Measurements from ENCODE around the gene PIMREG.

Gene PIMREG

DNA sequence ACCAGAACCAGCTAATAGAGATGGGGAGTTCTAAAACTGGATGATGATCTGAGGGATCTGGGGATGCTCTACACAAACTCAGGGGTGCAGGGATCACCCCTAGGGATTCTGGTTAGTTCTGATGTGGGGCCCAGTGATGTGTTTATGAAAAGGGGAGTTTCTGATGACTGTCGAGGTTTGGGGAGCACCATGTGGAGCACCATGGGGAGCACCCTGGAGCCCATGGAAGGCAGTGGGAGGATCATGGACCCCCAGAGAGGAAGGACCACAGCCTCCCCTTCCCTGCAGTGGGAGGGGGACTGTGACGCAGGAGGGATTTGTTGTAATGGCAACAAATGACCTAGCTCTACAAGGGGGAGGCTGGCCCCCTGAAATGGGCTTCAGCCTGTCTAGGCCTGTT lies 18.4 kb downstream of the PIMREG start:
- H3K79me2 ChIP-seq (ENCODE audit: control insufficient read depth, insufficient read depth, low read length, unreplicated experiment) = no peaks in the 10 kb centered on the region
- H2AFZ ChIP-seq (ENCODE audit: low read length, unreplicated experiment) = no peak overlapping the region
- no peaks in the 10 kb centered on the region for H3K36me3 ChIP-seq (ENCODE audit: insufficient read depth, low read length)
- H3K4me1 ChIP-seq (ENCODE audit: control insufficient read depth, insufficient read depth, low read length, unreplicated experiment) = no peaks in the 10 kb centered on the region
- H3K27me3 ChIP-seq (ENCODE audit: insufficient read depth, low read length) = no peaks in the 10 kb centered on the region
- H3K27ac ChIP-seq (ENCODE audit: low read depth, low read length) = no peak overlapping the region
- H3K4me3 ChIP-seq (ENCODE audit: low read depth, low read length) = no peak overlapping the region

DNA sequence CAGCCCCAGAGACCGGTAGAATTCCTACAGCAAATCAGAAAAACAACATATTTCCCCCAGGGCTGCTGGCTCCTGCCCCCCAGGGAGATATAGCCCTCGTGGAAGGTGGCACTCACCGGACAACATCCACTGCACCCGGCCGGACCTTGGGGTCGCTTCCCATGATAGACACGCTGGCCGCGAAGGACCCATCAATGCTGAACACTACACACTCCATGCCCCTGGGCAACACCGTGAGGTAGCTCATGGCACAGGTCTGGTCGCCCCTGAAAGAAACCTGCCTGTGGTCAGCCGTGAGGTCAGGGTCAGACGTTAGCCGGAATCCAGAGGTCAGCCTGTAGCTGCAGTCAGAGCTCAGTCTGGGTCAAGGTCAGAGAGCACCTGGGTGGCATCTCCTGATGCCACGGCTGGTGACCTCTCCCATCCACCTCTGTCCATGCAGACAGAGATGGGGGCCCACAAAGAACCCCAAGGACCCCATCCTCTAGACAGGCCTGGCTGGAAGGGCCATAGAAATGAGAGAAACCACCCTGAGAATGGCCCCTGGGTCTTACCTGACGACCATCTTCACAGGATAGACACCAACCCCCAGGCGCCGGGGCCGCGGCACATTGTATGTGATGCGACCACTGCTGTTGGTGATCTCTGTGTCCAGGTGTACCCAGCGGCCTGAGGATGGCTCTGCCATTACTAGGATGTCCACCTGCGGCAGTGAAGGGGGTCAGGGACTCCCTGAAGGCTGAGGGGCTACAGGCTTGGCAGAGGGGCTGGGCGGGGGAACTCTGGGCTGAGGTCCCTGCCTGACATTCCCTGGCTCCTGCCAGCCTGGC lies 19.6 kb downstream of the PIMREG start:
- Histone ChIP-seq H3K4me3 (ENCODE audit: low read depth, low read length) (no peak overlapping the region), H3K4me1 (ENCODE audit: control insufficient read depth, insufficient read depth, low read length, unreplicated experiment) (no peaks in the 10 kb centered on the region), H3K79me2 (ENCODE audit: control insufficient read depth, insufficient read depth, low read length, unreplicated experiment) (no peaks in the 10 kb centered on the region), H2AFZ (ENCODE audit: low read length, unreplicated experiment) (no peak overlapping the region), H3K27me3 (ENCODE audit: insufficient read depth, low read length) (no peaks in the 10 kb centered on the region), H3K36me3 (ENCODE audit: insufficient read depth, low read length) (no peaks in the 10 kb centered on the region), H3K27ac (ENCODE audit: low read depth, low read length) (no peak overlapping the region)

DNA sequence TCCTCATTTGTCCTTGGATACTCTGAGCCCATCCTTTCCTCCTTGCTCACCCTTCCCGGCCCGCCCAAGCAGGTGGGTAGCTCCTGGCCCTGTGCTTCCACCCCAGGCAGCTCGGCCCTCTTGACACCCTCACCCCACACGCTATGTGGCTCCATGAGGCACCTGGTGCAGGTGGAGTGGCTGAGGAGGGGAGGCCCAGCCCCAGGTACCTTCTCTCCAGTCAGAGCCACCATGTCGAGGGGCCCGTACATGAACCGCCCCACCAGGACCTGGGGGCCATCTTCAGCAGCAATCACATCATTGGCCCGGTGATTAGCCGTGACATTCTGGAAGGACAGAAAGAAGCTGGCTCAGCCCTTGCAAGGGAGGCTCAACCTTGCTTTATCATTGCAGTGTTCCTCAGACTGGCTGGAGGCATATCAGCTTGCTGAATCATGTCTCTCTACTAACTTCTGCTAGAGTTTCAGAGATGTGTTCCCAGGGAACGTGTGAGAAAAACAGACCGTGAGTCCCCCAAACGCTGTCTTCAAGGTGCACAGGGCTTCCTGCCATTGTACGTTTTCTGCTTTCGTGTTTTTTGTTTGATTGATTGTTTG lies 20.3 kb downstream of the PIMREG start:
- Histone ChIP-seq H3K79me2 (ENCODE audit: control insufficient read depth, insufficient read depth, low read length, unreplicated experiment) (no peaks in the 10 kb centered on the region), H3K4me1 (ENCODE audit: control insufficient read depth, insufficient read depth, low read length, unreplicated experiment) (no peaks in the 10 kb centered on the region), H3K36me3 (ENCODE audit: insufficient read depth, low read length) (no peaks in the 10 kb centered on the region), H3K4me3 (ENCODE audit: low read depth, low read length) (no peak overlapping the region), H3K27ac (ENCODE audit: low read depth, low read length) (no peak overlapping the region), H2AFZ (ENCODE audit: low read length, unreplicated experiment) (no peak overlapping the region), H3K27me3 (ENCODE audit: insufficient read depth, low read length) (no peaks in the 10 kb centered on the region)

DNA sequence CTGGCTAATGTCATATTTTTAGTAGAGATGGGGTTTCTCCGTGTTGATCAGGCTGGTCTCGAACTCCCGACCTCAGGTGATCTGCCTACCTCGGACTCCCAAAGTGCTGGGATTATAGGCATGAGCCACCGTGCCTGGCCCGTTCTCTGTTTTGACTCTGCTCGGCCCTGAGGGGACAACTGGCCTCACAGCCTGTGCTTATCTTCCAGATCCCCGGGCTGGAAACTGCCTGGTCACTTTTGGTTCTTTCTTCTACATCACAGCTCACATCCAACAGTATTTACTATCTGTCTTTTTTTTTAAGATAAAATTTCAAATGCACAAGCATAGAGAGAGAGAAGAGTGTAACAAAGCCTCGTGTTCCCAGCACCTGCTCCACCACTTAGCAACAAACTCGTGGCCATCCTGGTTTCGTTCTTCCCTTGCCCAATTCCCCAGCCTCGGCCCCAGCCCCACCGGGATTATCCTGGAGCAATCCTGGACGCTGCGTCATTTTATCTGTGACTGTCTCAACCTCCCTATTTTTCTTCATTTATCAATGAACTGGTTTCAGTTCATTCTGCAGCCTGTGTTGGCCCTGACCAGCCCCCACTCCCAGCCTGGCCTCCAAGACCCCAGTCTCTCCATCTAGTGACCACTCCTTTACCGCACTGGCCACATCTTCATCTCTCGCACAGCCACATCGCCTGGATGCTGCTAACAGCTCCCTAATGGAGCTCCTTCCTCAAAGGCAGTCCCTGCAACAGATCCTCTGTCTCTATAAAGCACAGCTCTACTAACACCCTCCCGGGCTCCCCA lies 21.1 kb downstream of the PIMREG start:
- no peak overlapping the region for H3K4me3 ChIP-seq (ENCODE audit: low read depth, low read length)
- H3K27ac ChIP-seq (ENCODE audit: low read depth, low read length) = no peak overlapping the region
- no peak overlapping the region for H2AFZ ChIP-seq (ENCODE audit: low read length, unreplicated experiment)
- no peaks in the 10 kb centered on the region for H3K4me1 ChIP-seq (ENCODE audit: control insufficient read depth, insufficient read depth, low read length, unreplicated experiment)
- no peaks in the 10 kb centered on the region for H3K36me3 ChIP-seq (ENCODE audit: insufficient read depth, low read length)
- no peaks in the 10 kb centered on the region for H3K79me2 ChIP-seq (ENCODE audit: control insufficient read depth, insufficient read depth, low read length, unreplicated experiment)
- no peaks in the 10 kb centered on the region for H3K27me3 ChIP-seq (ENCODE audit: insufficient read depth, low read length)

DNA sequence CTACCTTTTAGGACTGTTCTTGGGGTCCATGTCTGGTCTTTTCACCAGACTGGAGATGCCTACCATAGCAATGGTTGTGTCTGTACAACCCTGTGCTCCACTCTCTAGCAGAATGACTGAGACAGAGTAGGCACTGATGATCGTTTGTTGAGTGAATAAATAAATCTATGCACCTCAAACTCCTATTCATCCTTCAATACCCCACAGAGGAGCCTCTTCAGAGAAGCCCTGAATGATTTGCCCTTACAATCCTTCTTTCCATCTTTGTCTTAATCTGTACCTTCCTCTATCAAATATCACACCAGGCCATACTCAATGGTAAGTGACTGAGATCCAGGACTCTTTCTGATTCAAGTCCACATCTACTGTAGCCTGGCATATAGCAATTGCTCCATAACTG lies 23.3 kb downstream of the PIMREG start:
- Histone ChIP-seq H3K79me2 (ENCODE audit: control insufficient read depth, insufficient read depth, low read length, unreplicated experiment) (no peaks in the 10 kb centered on the region), H3K27ac (ENCODE audit: low read depth, low read length) (no peak overlapping the region), H3K4me1 (ENCODE audit: control insufficient read depth, insufficient read depth, low read length, unreplicated experiment) (peaks cover 15% of the 10 kb centered on the region), H3K4me3 (ENCODE audit: low read depth, low read length) (no peak overlapping the region), H2AFZ (ENCODE audit: low read length, unreplicated experiment) (no peak overlapping the region), H3K36me3 (ENCODE audit: insufficient read depth, low read length) (no peaks in the 10 kb centered on the region), H3K27me3 (ENCODE audit: insufficient read depth, low read length) (no peaks in the 10 kb centered on the region)

DNA sequence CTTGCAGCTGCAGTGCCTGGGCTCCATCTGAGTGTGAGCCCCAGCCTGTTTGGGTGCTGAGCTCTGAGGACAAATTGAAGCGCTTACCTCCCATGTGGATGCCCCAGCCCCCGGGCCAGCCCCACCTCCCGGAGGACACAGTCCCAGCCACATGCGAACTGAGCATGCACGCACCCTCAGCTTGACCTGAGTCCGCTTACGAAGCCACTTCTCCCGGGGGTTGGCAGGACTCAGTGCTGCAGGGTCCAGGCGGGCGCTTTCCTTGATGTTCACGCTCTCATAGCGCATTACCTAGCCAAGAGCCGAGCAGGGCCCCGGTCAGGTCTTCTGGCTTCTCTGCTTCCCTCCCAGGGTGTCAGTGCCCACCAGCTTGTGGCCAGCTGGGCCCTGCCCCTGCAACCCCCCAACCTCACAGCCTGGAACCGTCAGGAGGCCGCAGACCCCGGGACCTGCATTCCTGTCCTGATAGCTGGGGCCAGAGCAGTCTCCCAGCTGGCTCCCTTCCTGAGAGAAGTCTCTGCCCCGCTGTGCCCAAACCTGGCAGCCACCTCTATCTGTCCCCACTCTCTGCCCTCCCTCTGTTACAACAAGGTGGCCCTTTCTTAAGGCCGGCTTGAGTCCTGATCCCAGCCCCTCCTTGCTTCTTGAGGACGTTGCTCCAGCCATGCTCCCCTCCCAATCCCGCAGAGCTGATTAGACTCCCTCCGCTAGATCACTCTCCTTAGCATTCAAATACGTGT lies 24.0 kb downstream of the PIMREG start:
- Histone ChIP-seq H2AFZ (ENCODE audit: low read length, unreplicated experiment) (no peak overlapping the region), H3K27me3 (ENCODE audit: insufficient read depth, low read length) (no peaks in the 10 kb centered on the region), H3K4me1 (ENCODE audit: control insufficient read depth, insufficient read depth, low read length, unreplicated experiment) (peaks cover 18% of the 10 kb centered on the region), H3K27ac (ENCODE audit: low read depth, low read length) (no peak overlapping the region), H3K36me3 (ENCODE audit: insufficient read depth, low read length) (no peaks in the 10 kb centered on the region), H3K4me3 (ENCODE audit: low read depth, low read length) (no peak overlapping the region), H3K79me2 (ENCODE audit: control insufficient read depth, insufficient read depth, low read length, unreplicated experiment) (no peaks in the 10 kb centered on the region)

DNA sequence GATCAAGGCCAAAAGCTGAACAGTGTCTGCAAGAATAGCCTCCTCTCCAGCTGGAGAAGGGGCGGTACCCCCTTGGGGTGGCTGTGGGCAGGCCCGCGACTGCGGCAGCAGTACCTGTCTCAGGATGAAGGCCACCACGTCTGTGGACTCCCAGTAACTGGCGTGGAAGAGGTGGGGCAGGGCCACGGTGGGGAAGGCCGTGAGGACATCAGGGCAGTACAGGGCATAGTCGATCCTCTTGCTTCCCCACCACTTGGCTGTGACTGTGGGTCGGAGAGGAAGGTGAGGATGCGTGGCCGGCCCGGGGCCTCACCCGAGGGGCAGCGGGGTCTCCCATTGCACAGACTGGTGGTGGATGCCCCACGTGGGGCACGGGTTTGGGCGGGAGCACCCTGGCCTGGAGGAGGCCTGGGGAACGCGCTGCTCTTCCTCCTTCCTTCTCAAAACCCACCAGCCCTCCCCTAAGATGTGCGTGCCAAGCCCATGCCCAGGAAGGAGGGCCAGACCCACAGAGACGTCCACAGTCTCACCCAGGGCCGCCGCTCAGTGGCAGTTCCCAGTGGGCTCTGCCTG lies 26.0 kb downstream of the PIMREG start:
- no peak overlapping the region for H2AFZ ChIP-seq (ENCODE audit: low read length, unreplicated experiment)
- peaks cover 18% of the 10 kb centered on the region for H3K4me1 ChIP-seq (ENCODE audit: control insufficient read depth, insufficient read depth, low read length, unreplicated experiment)
- no peak overlapping the region for H3K27ac ChIP-seq (ENCODE audit: low read depth, low read length)
- no peaks in the 10 kb centered on the region for H3K27me3 ChIP-seq (ENCODE audit: insufficient read depth, low read length)
- H3K4me3 ChIP-seq (ENCODE audit: low read depth, low read length) = no peak overlapping the region
- H3K36me3 ChIP-seq (ENCODE audit: insufficient read depth, low read length) = no peaks in the 10 kb centered on the region
- no peaks in the 10 kb centered on the region for H3K79me2 ChIP-seq (ENCODE audit: control insufficient read depth, insufficient read depth, low read length, unreplicated experiment)

DNA sequence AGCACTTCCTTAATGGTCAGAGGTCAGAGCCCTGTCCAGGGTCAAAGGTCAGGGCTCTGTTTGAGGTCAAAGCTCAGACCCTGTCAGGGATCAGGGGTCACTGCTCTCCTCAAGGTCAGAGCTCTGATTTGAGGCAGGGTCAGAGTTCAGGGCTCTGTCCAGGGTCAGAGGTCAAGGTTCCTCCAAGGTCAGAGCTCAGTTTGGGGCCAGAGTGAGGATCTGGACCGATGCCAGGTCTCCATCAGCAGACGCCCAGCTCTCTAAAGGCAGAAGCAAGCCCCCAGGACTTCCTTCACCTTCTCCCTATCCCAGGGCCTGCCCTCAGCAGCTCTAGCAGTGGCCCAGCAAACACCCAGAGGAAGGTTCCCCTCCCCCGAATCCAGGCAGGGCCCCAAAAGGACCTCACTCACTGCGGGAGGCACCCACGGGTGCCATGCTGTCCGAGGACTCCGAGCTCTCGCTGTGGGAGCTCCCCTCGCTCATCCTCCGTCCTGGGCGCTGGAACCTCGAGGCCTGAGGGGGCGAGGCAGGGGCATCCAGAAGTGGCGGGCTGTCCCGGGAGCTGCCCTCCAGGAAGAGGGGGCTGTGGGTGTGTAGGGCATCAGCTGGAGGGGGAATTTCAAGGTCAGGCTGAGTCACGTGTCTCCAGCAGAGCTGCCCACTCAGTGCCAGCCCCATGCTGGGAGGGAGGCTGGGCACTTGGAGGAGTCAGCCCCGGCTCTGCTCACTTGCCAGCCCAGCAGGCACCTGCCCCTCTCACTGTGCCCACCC lies 26.7 kb downstream of the PIMREG start:
- no peaks in the 10 kb centered on the region for H3K36me3 ChIP-seq (ENCODE audit: insufficient read depth, low read length)
- no peaks in the 10 kb centered on the region for H3K79me2 ChIP-seq (ENCODE audit: control insufficient read depth, insufficient read depth, low read length, unreplicated experiment)
- H3K4me1 ChIP-seq (ENCODE audit: control insufficient read depth, insufficient read depth, low read length, unreplicated experiment) = peaks cover 18% of the 10 kb centered on the region
- no peak overlapping the region for H3K27ac ChIP-seq (ENCODE audit: low read depth, low read length)
- H3K27me3 ChIP-seq (ENCODE audit: insufficient read depth, low read length) = no peaks in the 10 kb centered on the region
- H3K4me3 ChIP-seq (ENCODE audit: low read depth, low read length) = no peak overlapping the region
- H2AFZ ChIP-seq (ENCODE audit: low read length, unreplicated experiment) = no peak overlapping the region

DNA sequence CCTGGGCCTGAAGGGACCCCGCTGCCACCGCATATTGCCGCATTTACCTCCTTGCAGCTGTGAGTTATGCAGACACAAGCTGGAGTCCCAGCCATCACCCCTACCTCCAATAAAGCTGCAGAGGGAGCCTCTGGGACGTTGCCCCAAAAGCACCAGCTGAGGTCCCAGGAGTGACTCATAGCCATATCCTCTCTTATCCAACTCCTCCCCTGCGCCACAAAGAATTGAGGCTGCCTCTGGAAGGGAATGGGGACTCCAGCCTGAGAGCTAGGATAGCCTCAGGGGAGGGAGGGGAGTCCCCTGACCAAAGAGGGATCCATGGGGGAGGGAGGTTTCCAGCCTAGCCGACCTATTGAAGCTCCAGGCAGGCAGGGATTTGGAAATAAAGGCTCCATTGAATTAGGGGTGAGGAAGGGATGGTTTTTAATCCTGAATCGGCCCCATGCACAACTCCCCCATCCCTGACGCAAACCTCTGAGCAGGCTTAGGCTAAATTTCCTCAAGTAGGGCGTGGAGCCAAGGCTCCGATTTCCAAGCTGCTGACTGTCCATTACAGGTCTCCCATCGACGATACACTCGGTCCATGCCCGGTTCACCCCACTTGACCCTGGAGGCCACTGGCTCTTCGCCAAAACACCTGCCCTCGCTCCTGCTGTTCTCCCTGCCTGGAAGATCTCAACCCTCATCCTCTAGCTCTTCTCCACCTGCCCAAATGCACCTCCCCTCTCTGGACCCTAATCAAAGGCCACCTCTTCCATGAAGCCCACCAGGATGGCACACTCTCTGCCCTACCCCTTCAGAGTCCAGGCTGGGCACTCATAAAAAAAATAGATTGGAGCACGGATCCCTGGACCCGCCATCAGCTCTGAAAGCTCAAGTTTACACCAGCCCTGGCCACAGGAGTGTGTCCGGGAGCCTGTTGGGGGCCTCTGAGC lies 27.5 kb downstream of the PIMREG start:
- no peak overlapping the region for H3K4me3 ChIP-seq (ENCODE audit: low read depth, low read length)
- no peaks in the 10 kb centered on the region for H3K79me2 ChIP-seq (ENCODE audit: control insufficient read depth, insufficient read depth, low read length, unreplicated experiment)
- no peaks in the 10 kb centered on the region for H3K36me3 ChIP-seq (ENCODE audit: insufficient read depth, low read length)
- H3K27me3 ChIP-seq (ENCODE audit: insufficient read depth, low read length) = no peaks in the 10 kb centered on the region
- no peak overlapping the region for H3K27ac ChIP-seq (ENCODE audit: low read depth, low read length)
- no peak overlapping the region for H2AFZ ChIP-seq (ENCODE audit: low read length, unreplicated experiment)
- H3K4me1 ChIP-seq (ENCODE audit: control insufficient read depth, insufficient read depth, low read length, unreplicated experiment) = peaks cover 18% of the 10 kb centered on the region

Data from ACC112 (cell line).